ENCODE data around the gene CETP.

Gene CETP

GRCh38 chr16:57020651-57021050, 58.9 kb downstream of the CETP start:
- no peak for DNase-seq (ENCODE audit: low read depth in 3 of 3)

GRCh38 chr16:57021757-57022156, 60.0 kb downstream of the CETP start:
- no peak for DNase-seq (ENCODE audit: low read depth in 3 of 3)

GRCh38 chr16:57022445-57022844, 60.7 kb downstream of the CETP start:
- no peak for DNase-seq (ENCODE audit: low read depth in 3 of 3)

GRCh38 chr16:57023541-57024249, 61.9 kb downstream of the CETP start:
- DNase-seq (ENCODE audit: low read depth in 3 of 3), result peak; percentile 40 to 70 (median 50)

- no peak for DNase-seq (ENCODE audit: low read depth in 3 of 3)
Measured at GRCh38 chr16:57024894-57025680, 63.3 kb downstream of the CETP start.

GRCh38 chr16:57025941-57026777, 64.4 kb downstream of the CETP start:
- DNase-seq (ENCODE audit: low read depth in 3 of 3), result no peak

GRCh38 chr16:57026778-57027062, 65.0 kb downstream of the CETP start:
- DNase-seq (ENCODE audit: low read depth in 3 of 3), result no peak

- no peak for DNase-seq (ENCODE audit: low read depth in 3 of 3)
Measured at GRCh38 chr16:57027067-57027466, 65.3 kb downstream of the CETP start.

- DNase-seq (ENCODE audit: low read depth in 3 of 3), result no peak
Measured at GRCh38 chr16:57028086-57028485, 66.3 kb downstream of the CETP start.

- no peak for DNase-seq (ENCODE audit: low read depth in 3 of 3)
Measured at GRCh38 chr16:57029161-57030160, 67.7 kb downstream of the CETP start.

- DNase-seq (ENCODE audit: low read depth in 3 of 3), result no peak
Measured at GRCh38 chr16:57030346-57030902, 68.7 kb downstream of the CETP start.

- DNase-seq (ENCODE audit: low read depth in 3 of 3), result no peak
Measured at GRCh38 chr16:57031156-57031555, 69.4 kb downstream of the CETP start.

GRCh38 chr16:57032346-57032745, 70.6 kb downstream of the CETP start:
- DNase-seq (ENCODE audit: low read depth in 3 of 3), result no peak

- no peak for DNase-seq (ENCODE audit: low read depth in 3 of 3)
Measured at GRCh38 chr16:57032931-57033330, 71.2 kb downstream of the CETP start.

Data from stimulated activated CD4-positive, alpha-beta T cell treated with anti-CD3 and anti-CD28 coated beads, TNF-alpha, amount 100 ng/mL, for 4 hours (primary cell).